ENCODE data around the gene SLC35F3.

DNA sequence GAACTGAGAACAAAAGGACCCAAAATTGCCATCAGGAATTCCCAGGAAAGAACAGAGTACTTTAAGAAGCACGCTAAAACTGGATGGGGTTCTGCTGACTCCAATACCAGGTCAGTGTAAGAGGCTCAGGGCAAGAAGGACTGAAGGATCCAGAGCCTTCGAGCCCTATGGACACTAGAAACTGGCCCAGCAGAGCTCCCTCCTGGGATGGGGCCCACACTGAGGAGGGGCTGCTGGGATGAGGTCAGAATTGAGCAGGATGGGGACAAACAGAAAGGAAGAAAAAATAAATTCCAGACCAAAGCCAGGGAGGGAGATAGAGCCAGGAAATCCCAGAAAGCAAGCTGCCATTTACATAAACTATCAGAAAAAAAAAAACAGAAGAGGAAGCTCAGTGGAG is 246.4 kb downstream of the SLC35F3 start:
- TF ChIP-seq CTCF (IDR thresholded peaks at IDR 0.05) (no peak), POLR2A (IDR thresholded peaks at IDR 0.05) (no peak)

Data from adrenal gland (tissue), 5 donors.